GM23338 (cell line): ENCODE results near the gene ABHD12. TPM values are rescaled to one million over a fixed set of nuclear protein-coding genes. Genes with fewer than 3 reads are reported as not detected.
A peak's percentile ranks its signal among the peaks of the same experiment; 100 is the strongest.

Source experiments
- ATAC-seq: fragments of 200-7000 bp; cut with Tn5 transposase; 3 replicates; pipeline ENCODE4 v1.9.1; 2020
- DNase-seq: peaks from one replicate; pipeline ENCODE4 v3.0.0-alpha.2; 2015; ENCODE audit warnings: low spot score
- H2AFZ ChIP-seq: fragments of 200-600 bp; sonication (generic); 2 replicates; pipeline ENCODE4 v1.8.0; 2016; ENCODE audit warnings: antibody characterized with exemption, mild to moderate bottlenecking, moderate library complexity
- H3F3A ChIP-seq: fragments of 200-600 bp; sonication (generic); replicated peaks from 2 replicates; pipeline ENCODE4 v1.8.0; 2017; ENCODE audit warnings: antibody characterized with exemption, mixed run types, low read depth
- H3K27ac ChIP-seq: fragments of 200-600 bp; sonication (generic); 2 replicates; pipeline ENCODE4 v1.6.1; 2016; ENCODE audit warnings: low read depth
- H3K27me3 ChIP-seq: fragments of 200-600 bp; sonication (generic); 2 replicates; pipeline ENCODE4 v1.8.0; 2016; ENCODE audit warnings: mild to moderate bottlenecking, mixed run types, moderate library complexity; ENCODE audit not compliant: insufficient read depth
- H3K36me3 ChIP-seq: fragments of 200-600 bp; sonication (generic); 2 replicates; pipeline ENCODE4 v1.8.0; 2016; ENCODE audit warnings: mild to moderate bottlenecking; ENCODE audit not compliant: insufficient read depth
- H3K4me1 ChIP-seq: fragments of 200-600 bp; sonication (generic); 2 replicates; pipeline ENCODE4 v1.8.0; 2016; ENCODE audit warnings: mild to moderate bottlenecking, moderate library complexity; ENCODE audit not compliant: insufficient read depth
- H3K4me2 ChIP-seq: fragments of 200-600 bp; sonication (generic); 2 replicates; pipeline ENCODE4 v1.7.1; 2017; ENCODE audit warnings: mixed run types
- H3K4me3 ChIP-seq: fragments of 200-600 bp; sonication (generic); 2 replicates; pipeline ENCODE4 v1.6.1; 2016; ENCODE audit warnings: mixed run types
- H3K79me2 ChIP-seq: fragments of 200-600 bp; sonication (generic); replicated peaks from 2 replicates; pipeline ENCODE4 v1.8.0; 2017; ENCODE audit warnings: mild to moderate bottlenecking; ENCODE audit not compliant: insufficient read depth
- H3K9me2 ChIP-seq: fragments of 200-600 bp; sonication (generic); 2 replicates; pipeline ENCODE4 v1.8.0; 2017; ENCODE audit not compliant: insufficient read depth
- H4K20me1 ChIP-seq: fragments of 200-600 bp; sonication (generic); replicated peaks from 2 replicates; pipeline ENCODE4 v1.8.0; 2017; ENCODE audit warnings: mild to moderate bottlenecking; ENCODE audit not compliant: insufficient read depth
- H3K27ac Mint-ChIP-seq: 2 replicates; pipeline ENCODE4 v1.8.0; 2020; ENCODE audit warnings: inconsistent platforms, mild to moderate bottlenecking, moderate library complexity, mixed read lengths
- H3K27me3 Mint-ChIP-seq: 3 replicates; pipeline ENCODE4 v1.8.0; 2022; ENCODE audit warnings: low read depth, mild to moderate bottlenecking, moderate library complexity, mixed read lengths, inconsistent platforms; ENCODE audit not compliant: insufficient read depth, poor library complexity
- H3K36me3 Mint-ChIP-seq: 3 replicates; pipeline ENCODE4 v1.8.0; 2021; ENCODE audit warnings: low read depth, mild to moderate bottlenecking, inconsistent platforms, moderate library complexity, mixed read lengths
- H3K4me1 Mint-ChIP-seq: 3 replicates; pipeline ENCODE4 v1.8.0; 2020; ENCODE audit warnings: mild to moderate bottlenecking, inconsistent platforms, mixed read lengths
- H3K4me3 Mint-ChIP-seq: 3 replicates; pipeline ENCODE4 v1.8.0; 2021; ENCODE audit warnings: moderate library complexity, mild to moderate bottlenecking, inconsistent platforms, mixed read lengths
- H3K9me3 Mint-ChIP-seq: 3 replicates; pipeline ENCODE4 v1.8.0; 2020; ENCODE audit warnings: moderate library complexity, mild to moderate bottlenecking, inconsistent platforms, mixed read lengths
- JUNB ChIP-seq: IDR thresholded peaks from one replicate; pipeline ENCODE4 v1.6.1; 2016; ENCODE audit warnings: antibody characterized with exemption; ENCODE audit not compliant: unreplicated experiment
- NANOG ChIP-seq: IDR thresholded peaks from 2 replicates; pipeline ENCODE4 v1.6.1; 2016; ENCODE audit warnings: antibody characterized with exemption, borderline replicate concordance
- POLR2AphosphoS5 ChIP-seq: IDR thresholded peaks from 2 replicates; pipeline ENCODE4 v1.6.1; 2016; ENCODE audit warnings: antibody characterized with exemption, low read depth
- STAT1 ChIP-seq: IDR thresholded peaks from one replicate; pipeline ENCODE4 v1.6.1; 2016; ENCODE audit warnings: antibody characterized with exemption; ENCODE audit not compliant: unreplicated experiment
- ZNF462 ChIP-seq: fragments of 250-450 bp; sonication (Bioruptor Pico); IDR thresholded peaks from 2 replicates; pipeline ENCODE4 v1.5.0; 2020; ENCODE audit warnings: mild to moderate bottlenecking, moderate library complexity
- polyA plus RNA-seq: library from polyadenylated mRNA; unstranded; fragments of >200 nt; fragmentation: Nextera tagmentation; extraction: Ambion mirVana; gene quantifications from 2 replicates; pipeline ENCODE4 v1.2.1, GENCODE V29; 2016
- total RNA-seq: library from RNA; depleted of rRNA; stranded (reverse); fragments of >200 nt; shearing (Covaris generic); gene quantifications from 2 replicates; pipeline ENCODE4 v1.2.3, GENCODE V29; 2014
- TF ChIP-seq, protein P1 (sequence below): IDR thresholded peaks from 2 replicates; pipeline ENCODE4 v1.6.1; 2016; ENCODE audit warnings: antibody characterized with exemption
- TF ChIP-seq, protein P2 (sequence below): IDR thresholded peaks from one replicate; pipeline ENCODE4 v1.6.1; 2018; ENCODE audit warnings: antibody characterized with exemption; ENCODE audit not compliant: unreplicated experiment

The ABHD12 gene
- total and polyA plus RNA-seq, 2 experiments from 2014 or later, result 40.2 to 57.8 TPM

GRCh38 chr20:25389858-25390537 is 637 bp downstream of the ABHD12 start:
- ATAC-seq (peak; percentile 67), DNase-seq (peak; percentile 61)
- Mint-ChIP-seq H3K36me3 (peaks cover 18% of the 10 kb centered on the region), H3K27ac (no peak overlapping the region), H3K4me1 (peaks cover 9% of the 10 kb centered on the region), H3K27me3 (peaks cover 4% of the 10 kb centered on the region), H3K4me3 (peak overlapping the region; percentile 83), H3K9me3 (no peaks in the 10 kb centered on the region; the same call in 1 of the 3 replicates)
- Histone ChIP-seq H3K9me2 (no peaks in the 10 kb centered on the region), H2AFZ (peak overlapping the region; percentile 80), H3K4me1 (peaks cover 11% of the 10 kb centered on the region), H3K27me3 (no peaks in the 10 kb centered on the region), H3K4me2 (peak overlapping the region; percentile 80), H3K4me3 (peak overlapping the region; percentile 52), H3F3A (no peaks in the 10 kb centered on the region; the same call in 1 of the 2 replicates), H4K20me1 (peaks cover 20% of the 10 kb centered on the region), H3K27ac (no peak overlapping the region), H3K36me3 (no peaks in the 10 kb centered on the region), H3K79me2 (peaks cover 48% of the 10 kb centered on the region)
- TF ChIP-seq, protein P1, sequence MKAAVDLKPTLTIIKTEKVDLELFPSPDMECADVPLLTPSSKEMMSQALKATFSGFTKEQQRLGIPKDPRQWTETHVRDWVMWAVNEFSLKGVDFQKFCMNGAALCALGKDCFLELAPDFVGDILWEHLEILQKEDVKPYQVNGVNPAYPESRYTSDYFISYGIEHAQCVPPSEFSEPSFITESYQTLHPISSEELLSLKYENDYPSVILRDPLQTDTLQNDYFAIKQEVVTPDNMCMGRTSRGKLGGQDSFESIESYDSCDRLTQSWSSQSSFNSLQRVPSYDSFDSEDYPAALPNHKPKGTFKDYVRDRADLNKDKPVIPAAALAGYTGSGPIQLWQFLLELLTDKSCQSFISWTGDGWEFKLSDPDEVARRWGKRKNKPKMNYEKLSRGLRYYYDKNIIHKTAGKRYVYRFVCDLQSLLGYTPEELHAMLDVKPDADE, result no peak
- TF ChIP-seq, protein P2, sequence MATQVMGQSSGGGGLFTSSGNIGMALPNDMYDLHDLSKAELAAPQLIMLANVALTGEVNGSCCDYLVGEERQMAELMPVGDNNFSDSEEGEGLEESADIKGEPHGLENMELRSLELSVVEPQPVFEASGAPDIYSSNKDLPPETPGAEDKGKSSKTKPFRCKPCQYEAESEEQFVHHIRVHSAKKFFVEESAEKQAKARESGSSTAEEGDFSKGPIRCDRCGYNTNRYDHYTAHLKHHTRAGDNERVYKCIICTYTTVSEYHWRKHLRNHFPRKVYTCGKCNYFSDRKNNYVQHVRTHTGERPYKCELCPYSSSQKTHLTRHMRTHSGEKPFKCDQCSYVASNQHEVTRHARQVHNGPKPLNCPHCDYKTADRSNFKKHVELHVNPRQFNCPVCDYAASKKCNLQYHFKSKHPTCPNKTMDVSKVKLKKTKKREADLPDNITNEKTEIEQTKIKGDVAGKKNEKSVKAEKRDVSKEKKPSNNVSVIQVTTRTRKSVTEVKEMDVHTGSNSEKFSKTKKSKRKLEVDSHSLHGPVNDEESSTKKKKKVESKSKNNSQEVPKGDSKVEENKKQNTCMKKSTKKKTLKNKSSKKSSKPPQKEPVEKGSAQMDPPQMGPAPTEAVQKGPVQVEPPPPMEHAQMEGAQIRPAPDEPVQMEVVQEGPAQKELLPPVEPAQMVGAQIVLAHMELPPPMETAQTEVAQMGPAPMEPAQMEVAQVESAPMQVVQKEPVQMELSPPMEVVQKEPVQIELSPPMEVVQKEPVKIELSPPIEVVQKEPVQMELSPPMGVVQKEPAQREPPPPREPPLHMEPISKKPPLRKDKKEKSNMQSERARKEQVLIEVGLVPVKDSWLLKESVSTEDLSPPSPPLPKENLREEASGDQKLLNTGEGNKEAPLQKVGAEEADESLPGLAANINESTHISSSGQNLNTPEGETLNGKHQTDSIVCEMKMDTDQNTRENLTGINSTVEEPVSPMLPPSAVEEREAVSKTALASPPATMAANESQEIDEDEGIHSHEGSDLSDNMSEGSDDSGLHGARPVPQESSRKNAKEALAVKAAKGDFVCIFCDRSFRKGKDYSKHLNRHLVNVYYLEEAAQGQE, result no peak
- TF ChIP-seq NANOG (no peak), STAT1 (no peak), JUNB (no peak), ZNF462 (CRISPR knock-in tag) (no peak), POLR2AphosphoS5 (no peak)
